AG09309 (cell line): ENCODE data around the gene HACD4.

Experiments used
- DNase-seq: peaks from one replicate; pipeline ENCODE4 v3.0.0-alpha.2; 2010; ENCODE audit warnings: low read depth
- H3K4me3 ChIP-seq: 2 replicates; pipeline ENCODE4 v1.5.1; 2011; ENCODE audit warnings: mild to moderate bottlenecking, low read depth, low read length, moderate library complexity; ENCODE audit not compliant: control insufficient read depth
- CTCF ChIP-seq: IDR thresholded peaks from 2 replicates; pipeline ENCODE4 v1.5.1; 2011; ENCODE audit warnings: mild to moderate bottlenecking, low read depth, low read length, inconsistent platforms; ENCODE audit not compliant: insufficient read depth, control insufficient read depth; ENCODE audit errors: missing control alignments

HACD4 gene

GRCh38 chr9:21039302-21039701 is 7.9 kb upstream of the HACD4 start:
- no peak for DNase-seq
- no peak for TF ChIP-seq CTCF
- no peak overlapping the region for H3K4me3 ChIP-seq

- no peak for DNase-seq
- TF ChIP-seq CTCF, result no peak
Observed at GRCh38 chr9:21037278-21037677, 5.8 kb upstream of the HACD4 start.

GRCh38 chr9:21031808-21032183 is 356 bp upstream of the HACD4 start:
- no peak for DNase-seq
- TF ChIP-seq CTCF, result no peak
- peak overlapping the region; percentile 49 for H3K4me3 ChIP-seq

More at GRCh38 chr9:21037278-21037677, 5.8 kb upstream of the HACD4 start:
- H3K4me3 ChIP-seq, result no peak overlapping the region

GRCh38 chr9:21030389-21031035 is 928 bp downstream of the HACD4 start:
- TF ChIP-seq CTCF, result no peak
- H3K4me3 ChIP-seq, result peak overlapping the region; percentile 49
- DNase-seq, result peak; percentile 41

GRCh38 chr9:21029661-21030060 is 1.8 kb downstream of the HACD4 start:
- H3K4me3 ChIP-seq, result no peak overlapping the region
- DNase-seq, result no peak
- no peak for TF ChIP-seq CTCF

GRCh38 chr9:21028466-21028865 is 3.0 kb downstream of the HACD4 start:
- no peak overlapping the region for H3K4me3 ChIP-seq

More at GRCh38 chr9:21028466-21028865, 3.0 kb downstream of the HACD4 start:
- TF ChIP-seq CTCF, result no peak
- DNase-seq, result no peak
